ENCODE data around the gene BBS9.

DNA sequence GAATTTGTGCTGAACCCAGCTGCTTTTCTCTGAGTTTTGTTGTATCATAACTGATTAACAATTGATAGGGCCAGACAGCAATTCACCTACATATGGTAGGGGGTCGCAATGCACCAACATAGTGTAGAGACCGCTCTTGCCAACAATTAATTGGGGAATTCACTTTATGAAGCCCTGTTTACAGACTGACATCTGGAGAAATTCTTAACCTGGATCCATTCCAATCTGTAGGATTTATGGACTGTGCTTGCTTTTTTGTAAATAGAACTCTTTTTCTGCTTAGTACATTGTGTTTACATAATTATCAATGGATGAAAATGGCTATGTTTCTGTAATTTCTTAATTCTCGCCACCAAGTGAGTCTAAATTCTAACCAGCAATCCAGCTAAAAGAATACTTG, 464.2 kb downstream of the BBS9 start:
- no peak for TF ChIP-seq EZH2 (IDR thresholded peaks at IDR 0.05)
- no peak for TF ChIP-seq POLR2AphosphoS5 (IDR thresholded peaks at IDR 0.05; ENCODE audit: borderline replicate concordance, low read depth, low read length)

All from SK-N-MC (cell line).